Kidney (tissue), 14 donors: ENCODE results near the gene KIAA0232. TPM values are rescaled to one million over a fixed set of nuclear protein-coding genes. Genes with fewer than 3 reads are reported as not detected.

Source experiments
- DNase-seq, 5 donors: peaks; one replicate each; pipeline ENCODE4 v3.0.0-alpha.2; 2013 to 2020
- FAIRE-seq: peaks from 2 replicates; lab custom pipeline; 2012; peaks lifted over from hg19 to GRCh38; lab: Jason Lieb, UNC
- H3K27ac ChIP-seq, 2 donors: one replicate each; pipeline ENCODE4 v1.7.0; 2013; ENCODE audit warnings: low read depth in 2 of 2, low read length in 2 of 2, inconsistent platforms in 1 of 2
- H3K27me3 ChIP-seq: one replicate; pipeline ENCODE4 v1.7.1; 2013; ENCODE audit warnings: low read length, inconsistent platforms; ENCODE audit not compliant: control insufficient read depth, insufficient read depth
- H3K36me3 ChIP-seq, 3 donors: one replicate each; pipeline versions ENCODE4 v1.7.0 to v1.7.1; 2013; ENCODE audit warnings: low read length in 3 of 3, control low read depth in 1 of 3, inconsistent platforms in 1 of 3; ENCODE audit not compliant: insufficient read depth in 3 of 3, control insufficient read depth in 2 of 3
- H3K4me1 ChIP-seq, 3 donors: one replicate each; pipeline versions ENCODE4 v1.7.0 to v1.7.1; 2013; ENCODE audit warnings: low read length in 3 of 3, inconsistent platforms in 1 of 3, low read depth in 1 of 3; ENCODE audit not compliant: control insufficient read depth in 2 of 3, insufficient read depth in 2 of 3
- H3K4me3 ChIP-seq, 3 donors: one replicate each; pipeline versions ENCODE4 v1.7.0 to v1.8.1; 2013; ENCODE audit warnings: low read length in 3 of 3, control low read depth in 1 of 3, inconsistent platforms in 1 of 3
- H3K9ac ChIP-seq, 3 donors: one replicate each; pipeline versions ENCODE4 v1.7.0 to v1.7.1; 2013; ENCODE audit warnings: low read length in 3 of 3, control low read depth in 1 of 3, inconsistent platforms in 1 of 3
- H3K9me3 ChIP-seq, 3 donors: one replicate each; pipeline versions ENCODE4 v1.7.0 to v1.7.1; 2013; ENCODE audit warnings: low read length in 3 of 3, control low read depth in 1 of 3, inconsistent platforms in 1 of 3; ENCODE audit not compliant: control insufficient read depth in 2 of 3, insufficient read depth in 1 of 3
- intact Hi-C: fragments of 100-400 bp; cut with DNase I; formaldehyde crosslinking; loops from one replicate; pipeline ENCODE4 v1.11.1; 2022
- polyA plus RNA-seq: library from polyadenylated mRNA; stranded (reverse); fragments of 350-450 nt; fragmentation: Illumina TruSeq; extraction: RNeasy Lipid Tissue Mini Kit (QIAGEN cat#74804); gene quantifications from one replicate; pipeline ENCODE4 v1.2.3, GENCODE V29; 2014; ENCODE audit warnings: low read depth, low replicate concordance; ENCODE audit not compliant: insufficient read depth
- total RNA-seq: library from RNA; stranded (reverse); fragmentation: NEBNext Ultra II Directional; extraction: Animal tissue kit (Norgen Biotek cat#: 25700); gene quantifications from one replicate; pipeline ENCODE4 v1.2.1, GENCODE V29; 2021
- TF ChIP-seq, protein P1 (sequence below): IDR thresholded peaks from 3 replicates; pipeline ENCODE4 v1.5.1; 2012; ENCODE audit warnings: mild to moderate bottlenecking, moderate library complexity, borderline replicate concordance; ENCODE audit not compliant: insufficient read depth; ENCODE audit errors: extremely low read depth
- donor health status: control.
- donor health status: control.
- donor health status: control.
- donor health status: control.
- donor health status: control.
- donor health status: DM: yes; HTN: yes; CAD: no.
- donor health status: Normal renal cell carcinoma (clear cell type).

Gene KIAA0232
- total and polyA plus RNA-seq, 2 donors from 2014 or later = 14.0 to 39.9 TPM

GRCh38 chr4:6913350-6913905 lies 130.9 kb downstream of the KIAA0232 start:
- peak overlapping the region in 1 of 3 donors; percentile 1 for H3K4me3 ChIP-seq
- no peaks in the 10 kb centered on the region for H3K27me3 ChIP-seq
- TF ChIP-seq, protein P1, sequence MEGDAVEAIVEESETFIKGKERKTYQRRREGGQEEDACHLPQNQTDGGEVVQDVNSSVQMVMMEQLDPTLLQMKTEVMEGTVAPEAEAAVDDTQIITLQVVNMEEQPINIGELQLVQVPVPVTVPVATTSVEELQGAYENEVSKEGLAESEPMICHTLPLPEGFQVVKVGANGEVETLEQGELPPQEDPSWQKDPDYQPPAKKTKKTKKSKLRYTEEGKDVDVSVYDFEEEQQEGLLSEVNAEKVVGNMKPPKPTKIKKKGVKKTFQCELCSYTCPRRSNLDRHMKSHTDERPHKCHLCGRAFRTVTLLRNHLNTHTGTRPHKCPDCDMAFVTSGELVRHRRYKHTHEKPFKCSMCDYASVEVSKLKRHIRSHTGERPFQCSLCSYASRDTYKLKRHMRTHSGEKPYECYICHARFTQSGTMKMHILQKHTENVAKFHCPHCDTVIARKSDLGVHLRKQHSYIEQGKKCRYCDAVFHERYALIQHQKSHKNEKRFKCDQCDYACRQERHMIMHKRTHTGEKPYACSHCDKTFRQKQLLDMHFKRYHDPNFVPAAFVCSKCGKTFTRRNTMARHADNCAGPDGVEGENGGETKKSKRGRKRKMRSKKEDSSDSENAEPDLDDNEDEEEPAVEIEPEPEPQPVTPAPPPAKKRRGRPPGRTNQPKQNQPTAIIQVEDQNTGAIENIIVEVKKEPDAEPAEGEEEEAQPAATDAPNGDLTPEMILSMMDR = no peak
- H3K27ac ChIP-seq = peak overlapping the region; percentile 77 to 81
- no peaks in the 10 kb centered on the region for H3K36me3 ChIP-seq
- H3K4me1 ChIP-seq = peaks cover 2 to 55% (median 37%) of the 10 kb centered on the region in 3 donors
- DNase-seq (no peak), FAIRE-seq (no peak)
- H3K9ac ChIP-seq = peak overlapping the region in 1 of 3 donors; percentile 49
- intact Hi-C loops = no loop called here
- H3K9me3 ChIP-seq = no peaks in the 10 kb centered on the region

DNA sequence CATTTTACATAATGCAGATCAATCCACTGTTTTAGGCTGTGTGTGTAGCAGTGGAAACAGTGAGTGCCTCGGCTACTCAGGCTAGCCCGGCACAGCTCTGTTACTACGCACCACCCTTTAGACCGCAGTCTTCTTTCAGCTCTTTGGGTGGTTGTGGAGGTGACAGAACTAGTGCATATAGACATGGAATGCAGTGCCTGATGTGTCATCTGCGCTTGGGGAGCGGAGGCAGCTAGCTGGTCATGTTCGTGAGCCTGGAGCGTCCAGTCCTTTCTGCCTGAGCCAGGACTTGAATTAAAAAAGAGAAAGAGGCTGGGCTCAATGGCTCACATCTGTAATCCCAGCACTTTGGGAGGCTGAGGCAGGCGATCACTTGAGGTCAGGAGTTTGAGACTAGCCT lies 131.9 kb downstream of the KIAA0232 start:
- Histone ChIP-seq H3K4me1 (peaks cover 2 to 51% (median 37%) of the 10 kb centered on the region in 3 donors), H3K4me3 (no peak overlapping the region), H3K36me3 (no peaks in the 10 kb centered on the region), H3K9ac (peak overlapping the region in 1 of 3 donors; percentile 49), H3K9me3 (no peaks in the 10 kb centered on the region), H3K27ac (peak overlapping the region; percentile 64 to 77), H3K27me3 (no peaks in the 10 kb centered on the region)
- intact Hi-C loops = no loop called here
- TF ChIP-seq, protein P1 = no peak
- FAIRE-seq (no peak), DNase-seq (no peak)

- TF ChIP-seq, protein P1 = no peak
- FAIRE-seq = no peak
- peak overlapping the region; percentile 76 to 85 for H3K27ac ChIP-seq
Observed at GRCh38 chr4:6915041-6916005, 132.8 kb downstream of the KIAA0232 start.

More at GRCh38 chr4:6915041-6916005, 132.8 kb downstream of the KIAA0232 start:
- Histone ChIP-seq H3K27me3 (no peaks in the 10 kb centered on the region), H3K9ac (peak overlapping the region in 2 of 3 donors; percentile 24 to 34), H3K9me3 (no peaks in the 10 kb centered on the region), H3K4me1 (peaks cover 2 to 50% (median 37%) of the 10 kb centered on the region in 3 donors), H3K36me3 (no peaks in the 10 kb centered on the region), H3K4me3 (no peak overlapping the region)
- DNase-seq = no peak
- intact Hi-C loops = no loop called here
